Endothelial cell of umbilical vein (primary cell): ENCODE results near the gene SMIM36. TPM values are rescaled to one million over a fixed set of nuclear protein-coding genes. Genes with fewer than 3 reads are reported as not detected.

Experiments used
- BruUV-seq: library from RNA; stranded (reverse); fragments of 400-500 nt; replicated peaks from 2 replicates; lab custom pipeline; 2021; lab: Mats Ljungman, UMichigan
- CTCF ChIA-PET: fragments of 300-600, 350-600 bp; sonication (Branson Sonifier 250); formaldehyde crosslinking; loops from one replicate; lab custom pipeline; 2021; ENCODE audit warnings: antibody characterized with exemption, inconsistent platforms; lab: Charles Lee
- POLR2A ChIA-PET: fragments of 300-600, 350-600 bp; sonication (Branson Sonifier 250); formaldehyde crosslinking; loops from one replicate; lab custom pipeline; 2021; ENCODE audit warnings: antibody characterized with exemption, inconsistent platforms; lab: Charles Lee
- DNase-seq: peaks from one replicate; pipeline ENCODE4 v3.0.0-alpha.2; 2011; ENCODE audit warnings: low read depth, low spot score
- FAIRE-seq: peaks from 2 replicates; lab custom pipeline; 2011; peaks lifted over from hg19 to GRCh38; lab: Jason Lieb, UNC
- H2AFZ ChIP-seq: 2 replicates; pipeline ENCODE4 v1.6.0; 2012; ENCODE audit warnings: low read depth, low read length, control low read depth, inconsistent platforms
- H3K27ac ChIP-seq: 2 replicates; pipeline ENCODE4 v1.5.1; 2011; ENCODE audit warnings: low read depth, mild to moderate bottlenecking, control low read depth, low read length, moderate library complexity; ENCODE audit not compliant: insufficient read depth
- H3K27me3 ChIP-seq, 2 experiments: 2 replicates each; pipeline versions ENCODE4 v1.6.0 to v1.6.1; 2011; ENCODE audit warnings: low read length in 2 of 2, mixed read lengths in 1 of 2; ENCODE audit not compliant: control insufficient read depth in 2 of 2, insufficient read depth in 2 of 2
- H3K36me3 ChIP-seq, 2 experiments: 2 replicates in 1 of 2; 3 replicates in 1 of 2; pipeline ENCODE4 v1.5.1; 2011; ENCODE audit warnings: low read length in 2 of 2, mild to moderate bottlenecking in 1 of 2, moderate library complexity in 1 of 2; ENCODE audit not compliant: control insufficient read depth in 2 of 2, insufficient read depth in 2 of 2; ENCODE audit errors: extremely low read depth in 1 of 2
- H3K4me1 ChIP-seq: 3 replicates; pipeline ENCODE4 v1.5.1; 2011; ENCODE audit warnings: mild to moderate bottlenecking, low read length; ENCODE audit not compliant: control insufficient read depth, insufficient read depth; ENCODE audit errors: extremely low read depth
- H3K4me2 ChIP-seq: 2 replicates; pipeline ENCODE4 v1.6.1; 2011; ENCODE audit warnings: low read length, control low read depth, mixed read lengths; ENCODE audit not compliant: insufficient read depth
- H3K4me3 ChIP-seq, 3 experiments: fragments of 200-600 bp in 1 of 3; sonication (generic), shearing (Covaris generic) in 1 of 3; replicated peaks in 1 of 3; 2 replicates each; pipeline ENCODE4 v1.5.1; 2011 to 2016; ENCODE audit warnings: control low read depth in 3 of 3, low read length in 3 of 3, mild to moderate bottlenecking in 2 of 3, inconsistent platforms in 1 of 3, low read depth in 1 of 3, moderate library complexity in 1 of 3; ENCODE audit not compliant: insufficient read depth in 1 of 3
- H3K79me2 ChIP-seq: 2 replicates; pipeline ENCODE4 v1.6.0; 2012; ENCODE audit warnings: low read length, inconsistent platforms; ENCODE audit not compliant: control insufficient read depth, insufficient read depth
- H3K9ac ChIP-seq: replicated peaks from 2 replicates; pipeline ENCODE3; 2011; ENCODE audit warnings: low read length, control low read depth; ENCODE audit not compliant: insufficient read depth; ENCODE audit errors: extremely low read depth
- H3K9me1 ChIP-seq: replicated peaks from 3 replicates; pipeline ENCODE4 v1.6.0; 2011; ENCODE audit warnings: mild to moderate bottlenecking, low read length; ENCODE audit not compliant: control insufficient read depth, insufficient read depth; ENCODE audit errors: extremely low read depth
- H3K9me3 ChIP-seq: replicated peaks from 2 replicates; pipeline ENCODE4 v1.5.1; 2012; ENCODE audit warnings: low read length, inconsistent platforms; ENCODE audit not compliant: control insufficient read depth, insufficient read depth
- H4K20me1 ChIP-seq: replicated peaks from 2 replicates; pipeline ENCODE3; 2011; ENCODE audit warnings: mild to moderate bottlenecking, low read length; ENCODE audit not compliant: control insufficient read depth, insufficient read depth; ENCODE audit errors: extremely low read depth
- CTCF ChIP-seq, 2 donors: IDR thresholded peaks; 1 replicate in 1 of 2; 2 replicates in 1 of 2; pipeline ENCODE4 v1.5.1; 2011; ENCODE audit warnings: low read length in 2 of 2, mild to moderate bottlenecking in 2 of 2, moderate library complexity in 2 of 2, control low read depth in 1 of 2, inconsistent platforms in 1 of 2, low read depth in 1 of 2; ENCODE audit not compliant: insufficient read depth in 1 of 2; ENCODE audit errors: extremely low read depth in 1 of 2
- EZH2 ChIP-seq: IDR thresholded peaks from 2 replicates; pipeline ENCODE4 v1.6.1; 2012; ENCODE audit warnings: borderline replicate concordance, low read depth, mild to moderate bottlenecking, moderate library complexity, low read length, inconsistent platforms; ENCODE audit not compliant: severe bottlenecking
- FOS ChIP-seq: IDR thresholded peaks from 2 replicates; pipeline ENCODE4 v1.6.1; 2011; ENCODE audit warnings: mild to moderate bottlenecking, low read length, moderate library complexity, borderline replicate concordance; ENCODE audit not compliant: insufficient read depth
- GATA2 ChIP-seq: IDR thresholded peaks from 2 replicates; pipeline ENCODE4 v1.7.0; 2011; ENCODE audit warnings: low read depth, mild to moderate bottlenecking, moderate library complexity, mixed read lengths, low read length; ENCODE audit not compliant: insufficient read length, insufficient read depth
- JUN ChIP-seq: IDR thresholded peaks from 2 replicates; pipeline ENCODE4 v1.6.1; 2011; ENCODE audit warnings: borderline replicate concordance, low read depth; ENCODE audit not compliant: insufficient read length, insufficient read depth
- MYC ChIP-seq: IDR thresholded peaks from one replicate; pipeline ENCODE4 v1.6.1; 2011; ENCODE audit warnings: mild to moderate bottlenecking, low read depth, low read length
- POLR2A ChIP-seq: IDR thresholded peaks from 2 replicates; pipeline ENCODE4 v1.6.1; 2012; ENCODE audit warnings: low read depth, mild to moderate bottlenecking, control low read depth, low read length
- POLR2AphosphoS5 ChIP-seq: IDR thresholded peaks from 2 replicates; pipeline ENCODE4 v1.6.1; 2012; ENCODE audit warnings: low read depth, mild to moderate bottlenecking, control low read depth, low read length, moderate library complexity; ENCODE audit not compliant: insufficient read depth
- dilution Hi-C: fragments of 300-500 bp; cut with MboI; formaldehyde crosslinking; loops from one replicate; pipeline ENCODE4 v1.15.0; 2019; ENCODE audit warnings: low sequenced_read_pairs; ENCODE audit not compliant: extremely low pct_ligation_motif_present
- intact Hi-C: fragments of 100-400 bp; cut with micrococcal nuclease; formaldehyde crosslinking; loops from one replicate; pipeline ENCODE4 v1.10.0; 2022
- polyA plus RNA-seq, 4 experiments: library from polyadenylated mRNA; depleted of rRNA in 3 of 4; stranded (reverse) in 3 of 4; unstranded in 1 of 4; fragments of >200 nt; gene quantifications; 2 replicates each; pipeline versions ENCODE4 v1.2.1 to v1.2.3, GENCODE V29; 2011 to 2012; ENCODE audit warnings: missing spikeins in 1 of 4
- total RNA-seq: library from RNA; stranded (reverse); gene quantifications from 2 replicates; pipeline ENCODE4 v1.2.3, GENCODE V29; 2021
- TF ChIP-seq, protein P1 (sequence below): IDR thresholded peaks from 2 replicates; pipeline ENCODE4 v1.6.1; 2011; ENCODE audit not compliant: insufficient read depth, insufficient read length

Gene SMIM36
- total and polyA plus RNA-seq, 2 donors (not counting 3 experiments of a cell fraction or from before 2014, with no cell fraction given): not detected

DNA sequence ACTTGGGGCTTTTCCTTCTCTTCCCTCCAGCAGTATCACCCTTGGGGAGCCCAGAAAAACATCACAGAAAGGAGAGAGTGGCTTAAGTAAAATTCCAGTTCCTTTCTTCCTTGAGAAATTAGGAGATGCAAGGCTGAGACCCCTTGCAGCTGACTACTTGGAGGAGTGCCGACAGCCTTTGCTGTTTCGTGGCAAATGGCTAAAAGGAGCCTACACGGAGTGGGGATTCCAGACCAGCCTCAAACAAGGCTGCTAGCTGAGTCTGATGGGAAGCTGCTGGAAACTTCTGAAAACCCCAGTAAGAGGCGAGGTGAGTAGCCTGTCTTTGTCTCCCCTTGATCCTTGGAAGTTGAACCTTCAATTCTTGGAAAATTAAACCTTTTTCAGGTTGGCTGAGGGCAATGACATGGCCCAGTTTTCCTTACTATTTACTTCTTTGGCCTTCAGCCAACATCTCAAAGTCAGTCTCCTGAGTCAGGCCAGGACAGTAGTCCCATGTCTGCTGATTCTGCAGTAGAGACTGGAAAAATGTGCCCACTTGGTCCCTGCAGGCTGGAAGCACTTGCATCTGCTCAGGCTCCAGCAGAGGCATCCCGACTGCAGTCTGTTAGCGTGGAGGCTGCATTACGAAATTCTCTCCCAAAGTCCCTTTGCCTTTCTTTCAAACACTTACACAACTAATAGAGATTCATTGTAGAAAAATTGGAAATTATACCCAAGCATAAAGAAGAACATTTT is 23.4 kb downstream of the SMIM36 start:
- TF ChIP-seq JUN (no peak), FOS (no peak), POLR2AphosphoS5 (no peak), EZH2 (no peak), POLR2A (no peak), GATA2 (no peak), CTCF (IDR thresholded peaks at IDR 0.05; ENCODE audit: extremely low read depth in 1 of 2, insufficient read depth in 1 of 2, low read depth in 1 of 2, low read length in 2 of 2) (no peak), MYC (no peak)
- TF ChIP-seq, protein P1, sequence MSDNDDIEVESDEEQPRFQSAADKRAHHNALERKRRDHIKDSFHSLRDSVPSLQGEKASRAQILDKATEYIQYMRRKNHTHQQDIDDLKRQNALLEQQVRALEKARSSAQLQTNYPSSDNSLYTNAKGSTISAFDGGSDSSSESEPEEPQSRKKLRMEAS: no peak

More for the DNA sequence above, 23.4 kb downstream of the SMIM36 start:
- no peak overlapping the region for H3K4me3 ChIP-seq
- H3K27ac ChIP-seq: no peak overlapping the region
- FAIRE-seq (no peak), DNase-seq (no peak)
- CTCF ChIA-PET: no interaction called here
- H3K9me1 ChIP-seq: no peaks in the 10 kb centered on the region
- H3K9me3 ChIP-seq: no peaks in the 10 kb centered on the region
- H3K4me2 ChIP-seq: no peak overlapping the region
- H3K27me3 ChIP-seq: no peaks in the 10 kb centered on the region
- intact Hi-C loops (no loop called here), dilution Hi-C loops (no loop called here)
- H3K36me3 ChIP-seq: no peaks in the 10 kb centered on the region
- H3K79me2 ChIP-seq: no peaks in the 10 kb centered on the region
- no TSS peak for BruUV-seq
- POLR2A ChIA-PET: no interaction called here
- H4K20me1 ChIP-seq: no peaks in the 10 kb centered on the region
- H3K4me1 ChIP-seq: no peaks in the 10 kb centered on the region
- H3K9ac ChIP-seq: no peak overlapping the region
- no peak overlapping the region for H2AFZ ChIP-seq
